Neural cell (in vitro differentiated cells): ENCODE data around the gene AGBL4. TPM values are rescaled to one million over a fixed set of nuclear protein-coding genes. Genes with fewer than 3 reads are reported as not detected.

Experiments used
- H2AFZ ChIP-seq: fragments of 200-600, 300-800 bp; sonication (generic), shearing (Covaris generic); 2 replicates; pipeline ENCODE4 v1.6.0; 2014; ENCODE audit warnings: low read depth, mild to moderate bottlenecking, antibody characterized with exemption, low read length, moderate library complexity
- H3F3A ChIP-seq: fragments of 200-600 bp; shearing (Covaris generic); 2 replicates; pipeline ENCODE4 v1.6.1; 2016; ENCODE audit warnings: mild to moderate bottlenecking, moderate library complexity, mixed read lengths, antibody characterized with exemption, low read length; ENCODE audit not compliant: insufficient read depth, poor library complexity, severe bottlenecking
- H3K27ac ChIP-seq: fragments of 200-600, 300-800 bp; sonication (generic), shearing (Covaris generic); 2 replicates; pipeline ENCODE4 v1.5.1; 2014; ENCODE audit warnings: mild to moderate bottlenecking, low read length, moderate library complexity
- H3K27me3 ChIP-seq: fragments of 300-800, 200-600 bp; sonication (generic), shearing (Covaris generic); 2 replicates; pipeline ENCODE4 v1.6.0; 2014; ENCODE audit warnings: mild to moderate bottlenecking, low read depth, low read length, moderate library complexity; ENCODE audit not compliant: insufficient read depth
- H3K36me3 ChIP-seq: fragments of 300-800, 200-600 bp; sonication (generic), shearing (Covaris generic); 2 replicates; pipeline ENCODE4 v1.5.1; 2014; ENCODE audit warnings: mild to moderate bottlenecking, antibody characterized with exemption, low read length, moderate library complexity; ENCODE audit not compliant: insufficient read depth
- H3K4me2 ChIP-seq: fragments of 300-800, 200-600 bp; sonication (generic), shearing (Covaris generic); 2 replicates; pipeline ENCODE4 v1.6.0; 2014; ENCODE audit warnings: mild to moderate bottlenecking, low read length
- H3K4me3 ChIP-seq: fragments of 300-800, 200-600 bp; sonication (generic), shearing (Covaris generic); 2 replicates; pipeline ENCODE4 v1.5.1; 2014; ENCODE audit warnings: mild to moderate bottlenecking, low read length, moderate library complexity
- H3K79me2 ChIP-seq: fragments of 200-600 bp; shearing (Covaris generic); replicated peaks from 2 replicates; pipeline ENCODE4 v1.6.0; 2014; ENCODE audit warnings: mild to moderate bottlenecking, low read length, moderate library complexity; ENCODE audit not compliant: insufficient read depth
- H3K9ac ChIP-seq: fragments of 300-800, 200-600 bp; sonication (generic), shearing (Covaris generic); 2 replicates; pipeline ENCODE4 v1.6.1; 2016; ENCODE audit warnings: mild to moderate bottlenecking, low read length, mixed read lengths
- H3K9me2 ChIP-seq: fragments of 200-600 bp; shearing (Covaris generic); 2 replicates; pipeline ENCODE4 v1.6.1; 2016; ENCODE audit warnings: mild to moderate bottlenecking, low read length, mixed read lengths; ENCODE audit not compliant: insufficient read depth
- H3K9me3 ChIP-seq: fragments of 200-600, 300-800 bp; sonication (generic), shearing (Covaris generic); 2 replicates; pipeline ENCODE4 v1.6.1; 2016; ENCODE audit warnings: mild to moderate bottlenecking, mixed run types, low read length, moderate library complexity, mixed read lengths
- H4K20me1 ChIP-seq: fragments of 200-600 bp; shearing (Covaris generic); 2 replicates; pipeline ENCODE4 v1.6.1; 2016; ENCODE audit warnings: mild to moderate bottlenecking, mixed run types; ENCODE audit not compliant: insufficient read depth
- EP300 ChIP-seq: fragments of 450-650 bp; conservative IDR thresholded peaks from 2 replicates; pipeline ENCODE4 v1.6.1; 2014; ENCODE audit warnings: antibody characterized with exemption, mild to moderate bottlenecking, moderate library complexity; ENCODE audit not compliant: poor library complexity, severe bottlenecking
- EZH2 ChIP-seq: fragments of 200-600, 300-800 bp; shearing (Covaris generic), sonication (generic); IDR thresholded peaks from 2 replicates; pipeline ENCODE4 v1.6.1; 2014; ENCODE audit warnings: antibody characterized with exemption, low read length, borderline replicate concordance, mild to moderate bottlenecking; ENCODE audit not compliant: insufficient read depth, poor library complexity, severe bottlenecking
- MXI1 ChIP-seq: fragments of 450-650 bp; conservative IDR thresholded peaks from 2 replicates; pipeline ENCODE4 v1.6.1; 2014; ENCODE audit warnings: antibody characterized with exemption, mild to moderate bottlenecking; ENCODE audit not compliant: poor library complexity, severe bottlenecking
- POLR2AphosphoS5 ChIP-seq: IDR thresholded peaks from 2 replicates; pipeline ENCODE4 v1.6.1; 2012
- RAD21 ChIP-seq: fragments of 450-650 bp; conservative IDR thresholded peaks from 2 replicates; pipeline ENCODE4 v1.6.1; 2014; ENCODE audit warnings: antibody characterized with exemption, mild to moderate bottlenecking, moderate library complexity
- SMC3 ChIP-seq: fragments of 450-650 bp; conservative IDR thresholded peaks from 2 replicates; pipeline ENCODE4 v1.6.1; 2014; ENCODE audit warnings: antibody characterized with exemption, mild to moderate bottlenecking, moderate library complexity; ENCODE audit not compliant: poor library complexity
- TAF1 ChIP-seq: IDR thresholded peaks from 2 replicates; pipeline ENCODE4 v1.6.1; 2012; ENCODE audit warnings: low read depth
- polyA plus RNA-seq: library from polyadenylated mRNA; depleted of rRNA; stranded (reverse); fragments of >200 nt; gene quantifications from 2 replicates; pipeline ENCODE4 v1.2.3, GENCODE V29; 2014
- TF ChIP-seq, protein P1 (sequence below): IDR thresholded peaks from 2 replicates; pipeline ENCODE4 v1.6.1; 2012; ENCODE audit warnings: borderline replicate concordance
- TF ChIP-seq, protein P2 (sequence below): fragments of 450-650 bp; IDR thresholded peaks from 2 replicates; pipeline ENCODE4 v1.5.1; 2014; ENCODE audit warnings: antibody characterized with exemption, mild to moderate bottlenecking, moderate library complexity; ENCODE audit not compliant: poor library complexity, severe bottlenecking

Gene AGBL4
- polyA plus RNA-seq, 1 donor from 2014 or later = 1.3 TPM

- H3K9ac ChIP-seq = no peak overlapping the region
- no peaks in the 10 kb centered on the region for H3K36me3 ChIP-seq
- H3K9me2 ChIP-seq = no peaks in the 10 kb centered on the region
- no peak overlapping the region for H3K27ac ChIP-seq
- no peaks in the 10 kb centered on the region for H3F3A ChIP-seq
- no peaks in the 10 kb centered on the region for H3K9me3 ChIP-seq
- H3K27me3 ChIP-seq = no peaks in the 10 kb centered on the region
- H3K79me2 ChIP-seq = no peaks in the 10 kb centered on the region
- no peak overlapping the region for H2AFZ ChIP-seq
- H4K20me1 ChIP-seq = no peaks in the 10 kb centered on the region
- H3K4me3 ChIP-seq = no peak overlapping the region
- TF ChIP-seq POLR2AphosphoS5 (no peak), RAD21 (no peak), TAF1 (no peak), MXI1 (no peak), EZH2 (no peak), EP300 (no peak), SMC3 (no peak)
- TF ChIP-seq, protein P1, sequence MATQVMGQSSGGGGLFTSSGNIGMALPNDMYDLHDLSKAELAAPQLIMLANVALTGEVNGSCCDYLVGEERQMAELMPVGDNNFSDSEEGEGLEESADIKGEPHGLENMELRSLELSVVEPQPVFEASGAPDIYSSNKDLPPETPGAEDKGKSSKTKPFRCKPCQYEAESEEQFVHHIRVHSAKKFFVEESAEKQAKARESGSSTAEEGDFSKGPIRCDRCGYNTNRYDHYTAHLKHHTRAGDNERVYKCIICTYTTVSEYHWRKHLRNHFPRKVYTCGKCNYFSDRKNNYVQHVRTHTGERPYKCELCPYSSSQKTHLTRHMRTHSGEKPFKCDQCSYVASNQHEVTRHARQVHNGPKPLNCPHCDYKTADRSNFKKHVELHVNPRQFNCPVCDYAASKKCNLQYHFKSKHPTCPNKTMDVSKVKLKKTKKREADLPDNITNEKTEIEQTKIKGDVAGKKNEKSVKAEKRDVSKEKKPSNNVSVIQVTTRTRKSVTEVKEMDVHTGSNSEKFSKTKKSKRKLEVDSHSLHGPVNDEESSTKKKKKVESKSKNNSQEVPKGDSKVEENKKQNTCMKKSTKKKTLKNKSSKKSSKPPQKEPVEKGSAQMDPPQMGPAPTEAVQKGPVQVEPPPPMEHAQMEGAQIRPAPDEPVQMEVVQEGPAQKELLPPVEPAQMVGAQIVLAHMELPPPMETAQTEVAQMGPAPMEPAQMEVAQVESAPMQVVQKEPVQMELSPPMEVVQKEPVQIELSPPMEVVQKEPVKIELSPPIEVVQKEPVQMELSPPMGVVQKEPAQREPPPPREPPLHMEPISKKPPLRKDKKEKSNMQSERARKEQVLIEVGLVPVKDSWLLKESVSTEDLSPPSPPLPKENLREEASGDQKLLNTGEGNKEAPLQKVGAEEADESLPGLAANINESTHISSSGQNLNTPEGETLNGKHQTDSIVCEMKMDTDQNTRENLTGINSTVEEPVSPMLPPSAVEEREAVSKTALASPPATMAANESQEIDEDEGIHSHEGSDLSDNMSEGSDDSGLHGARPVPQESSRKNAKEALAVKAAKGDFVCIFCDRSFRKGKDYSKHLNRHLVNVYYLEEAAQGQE = no peak
- TF ChIP-seq, protein P2, sequence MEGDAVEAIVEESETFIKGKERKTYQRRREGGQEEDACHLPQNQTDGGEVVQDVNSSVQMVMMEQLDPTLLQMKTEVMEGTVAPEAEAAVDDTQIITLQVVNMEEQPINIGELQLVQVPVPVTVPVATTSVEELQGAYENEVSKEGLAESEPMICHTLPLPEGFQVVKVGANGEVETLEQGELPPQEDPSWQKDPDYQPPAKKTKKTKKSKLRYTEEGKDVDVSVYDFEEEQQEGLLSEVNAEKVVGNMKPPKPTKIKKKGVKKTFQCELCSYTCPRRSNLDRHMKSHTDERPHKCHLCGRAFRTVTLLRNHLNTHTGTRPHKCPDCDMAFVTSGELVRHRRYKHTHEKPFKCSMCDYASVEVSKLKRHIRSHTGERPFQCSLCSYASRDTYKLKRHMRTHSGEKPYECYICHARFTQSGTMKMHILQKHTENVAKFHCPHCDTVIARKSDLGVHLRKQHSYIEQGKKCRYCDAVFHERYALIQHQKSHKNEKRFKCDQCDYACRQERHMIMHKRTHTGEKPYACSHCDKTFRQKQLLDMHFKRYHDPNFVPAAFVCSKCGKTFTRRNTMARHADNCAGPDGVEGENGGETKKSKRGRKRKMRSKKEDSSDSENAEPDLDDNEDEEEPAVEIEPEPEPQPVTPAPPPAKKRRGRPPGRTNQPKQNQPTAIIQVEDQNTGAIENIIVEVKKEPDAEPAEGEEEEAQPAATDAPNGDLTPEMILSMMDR = no peak
- no peak overlapping the region for H3K4me2 ChIP-seq
These were observed 500.0 kb downstream of the AGBL4 start for GRCh38 chr1:49523764-49524163.

GRCh38 chr1:49466961-49467360, 556.8 kb downstream of the AGBL4 start:
- H3K36me3 ChIP-seq = no peaks in the 10 kb centered on the region
- H3K9ac ChIP-seq = no peak overlapping the region
- TF ChIP-seq EP300 = no peak
- TF ChIP-seq, protein P2 = no peak
- TF ChIP-seq RAD21 = no peak
- TF ChIP-seq POLR2AphosphoS5 = no peak
- TF ChIP-seq SMC3 = no peak
- no peak for TF ChIP-seq MXI1
- no peak for TF ChIP-seq EZH2
- TF ChIP-seq, protein P1 = no peak
- TF ChIP-seq TAF1 = no peak
- peaks cover 5% of the 10 kb centered on the region for H3K9me3 ChIP-seq
- no peaks in the 10 kb centered on the region for H3F3A ChIP-seq
- H3K27ac ChIP-seq = no peak overlapping the region
- H3K79me2 ChIP-seq = no peaks in the 10 kb centered on the region
- H4K20me1 ChIP-seq = no peaks in the 10 kb centered on the region
- H2AFZ ChIP-seq = no peak overlapping the region
- H3K9me2 ChIP-seq = no peaks in the 10 kb centered on the region
- H3K4me3 ChIP-seq = no peak overlapping the region
- no peaks in the 10 kb centered on the region for H3K27me3 ChIP-seq
- no peak overlapping the region for H3K4me2 ChIP-seq
